Measurements from ENCODE around the gene SEMA4D.
A peak's percentile ranks its signal among the peaks of the same experiment; 100 is the strongest.

SEMA4D gene

DNA sequence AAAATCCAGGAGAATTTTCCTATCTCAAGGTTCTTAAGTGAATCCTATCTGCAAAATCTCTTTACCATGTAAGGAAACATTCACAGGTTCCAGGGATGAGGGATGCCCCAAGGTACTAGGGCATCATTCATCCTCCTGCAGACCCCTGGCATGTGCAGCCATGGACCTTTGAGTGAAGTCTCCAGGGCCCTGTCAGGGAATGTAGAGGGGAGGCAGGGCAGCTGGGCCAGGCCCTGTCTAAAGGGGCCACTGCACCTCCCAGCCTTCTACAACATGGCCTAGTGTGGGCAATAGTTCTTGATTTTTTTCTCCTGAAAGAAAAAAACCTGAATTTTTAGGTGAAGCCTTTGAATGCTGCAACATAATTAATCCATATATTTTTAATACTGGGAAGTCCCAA, 63.3 kb downstream of the SEMA4D start:
- no peak overlapping the region for H3K4me3 ChIP-seq (ENCODE audit: insufficient read length, low read depth)
- H3K9ac ChIP-seq (ENCODE audit: insufficient read length, low read depth), result peak overlapping the region; percentile 62
- DNase-seq (ENCODE audit: low read depth, low spot score), result peak; percentile 27
- no peak for TF ChIP-seq YY1 (IDR thresholded peaks at IDR 0.05; ENCODE audit: insufficient read depth, insufficient read length)
- no peak for TF ChIP-seq ZNF274 (IDR thresholded peaks at IDR 0.05; ENCODE audit: low read depth, low read length)
- no peak for TF ChIP-seq SUZ12 (IDR thresholded peaks at IDR 0.05; ENCODE audit: extremely low read depth, insufficient read depth, insufficient read length)
- H3K4me1 ChIP-seq (ENCODE audit: insufficient read depth, insufficient read length), result peaks cover 39% of the 10 kb centered on the region
- H3K27me3 ChIP-seq (ENCODE audit: insufficient read depth, insufficient read length), result no peaks in the 10 kb centered on the region
- H3K9me3 ChIP-seq (ENCODE audit: insufficient read depth, low read length), result no peaks in the 10 kb centered on the region
- no peaks in the 10 kb centered on the region for H3K36me3 ChIP-seq (ENCODE audit: insufficient read depth, insufficient read length, low read length)

- no peaks in the 10 kb centered on the region for H3K9me3 ChIP-seq (ENCODE audit: insufficient read depth, low read length)
- H3K36me3 ChIP-seq (ENCODE audit: insufficient read depth, insufficient read length, low read length), result no peaks in the 10 kb centered on the region
- no peak for DNase-seq (ENCODE audit: low read depth, low spot score)
- no peaks in the 10 kb centered on the region for H3K27me3 ChIP-seq (ENCODE audit: insufficient read depth, insufficient read length)
- H3K9ac ChIP-seq (ENCODE audit: insufficient read length, low read depth), result peak overlapping the region; percentile 26
- TF ChIP-seq SUZ12 (IDR thresholded peaks at IDR 0.05; ENCODE audit: extremely low read depth, insufficient read depth, insufficient read length), result no peak
- no peak for TF ChIP-seq ZNF274 (IDR thresholded peaks at IDR 0.05; ENCODE audit: low read depth, low read length)
- no peak for TF ChIP-seq YY1 (IDR thresholded peaks at IDR 0.05; ENCODE audit: insufficient read depth, insufficient read length)
- H3K4me3 ChIP-seq (ENCODE audit: insufficient read length, low read depth), result no peak overlapping the region
- H3K4me1 ChIP-seq (ENCODE audit: insufficient read depth, insufficient read length), result peaks cover 39% of the 10 kb centered on the region
Observed at GRCh38 chr9:89433826-89434225, 64.1 kb downstream of the SEMA4D start.

DNA sequence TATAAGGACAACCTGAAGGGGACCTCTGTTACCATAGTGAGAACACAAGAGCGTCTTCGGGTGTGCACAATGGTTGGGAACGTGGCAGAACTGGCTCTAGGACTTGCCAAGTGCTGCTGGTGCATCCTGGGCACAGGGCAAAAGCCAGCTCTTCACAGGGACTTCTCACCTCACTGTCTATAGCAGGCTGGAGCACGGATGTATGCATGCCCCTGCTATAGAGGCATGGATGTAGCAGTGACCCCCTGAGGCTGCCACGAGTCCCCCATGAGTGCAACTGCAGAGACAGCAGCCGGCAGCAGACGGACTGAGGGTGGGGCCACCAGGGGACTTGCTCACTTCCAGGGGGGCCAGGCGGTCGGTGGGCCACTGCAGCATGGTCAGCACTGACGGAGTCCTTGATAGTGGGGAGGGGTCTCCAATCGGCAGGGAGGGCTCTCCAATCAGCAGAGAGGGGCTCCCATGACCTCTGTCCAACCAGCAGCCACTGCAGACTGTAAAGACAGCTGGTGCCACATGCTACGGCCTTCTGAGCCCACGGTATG, 64.9 kb downstream of the SEMA4D start:
- no peak for TF ChIP-seq ZNF274 (IDR thresholded peaks at IDR 0.05; ENCODE audit: low read depth, low read length)
- TF ChIP-seq SUZ12 (IDR thresholded peaks at IDR 0.05; ENCODE audit: extremely low read depth, insufficient read depth, insufficient read length), result no peak
- TF ChIP-seq YY1 (IDR thresholded peaks at IDR 0.05; ENCODE audit: insufficient read depth, insufficient read length), result no peak
- H3K9ac ChIP-seq (ENCODE audit: insufficient read length, low read depth), result no peak overlapping the region
- no peak for DNase-seq (ENCODE audit: low read depth, low spot score)
- H3K4me3 ChIP-seq (ENCODE audit: insufficient read length, low read depth), result no peak overlapping the region
- peaks cover 43% of the 10 kb centered on the region for H3K4me1 ChIP-seq (ENCODE audit: insufficient read depth, insufficient read length)
- no peaks in the 10 kb centered on the region for H3K36me3 ChIP-seq (ENCODE audit: insufficient read depth, insufficient read length, low read length)
- H3K27me3 ChIP-seq (ENCODE audit: insufficient read depth, insufficient read length), result no peaks in the 10 kb centered on the region
- no peaks in the 10 kb centered on the region for H3K9me3 ChIP-seq (ENCODE audit: insufficient read depth, low read length)

GRCh38 chr9:89431930-89432725, 65.8 kb downstream of the SEMA4D start:
- DNase-seq (ENCODE audit: low read depth, low spot score), result no peak
- Histone ChIP-seq H3K36me3 (ENCODE audit: insufficient read depth, insufficient read length, low read length) (no peaks in the 10 kb centered on the region), H3K4me3 (ENCODE audit: insufficient read length, low read depth) (no peak overlapping the region), H3K9me3 (ENCODE audit: insufficient read depth, low read length) (no peaks in the 10 kb centered on the region), H3K27me3 (ENCODE audit: insufficient read depth, insufficient read length) (no peaks in the 10 kb centered on the region), H3K4me1 (ENCODE audit: insufficient read depth, insufficient read length) (peaks cover 39% of the 10 kb centered on the region), H3K9ac (ENCODE audit: insufficient read length, low read depth) (no peak overlapping the region)
- TF ChIP-seq ZNF274 (IDR thresholded peaks at IDR 0.05; ENCODE audit: low read depth, low read length) (no peak), YY1 (IDR thresholded peaks at IDR 0.05; ENCODE audit: insufficient read depth, insufficient read length) (no peak), SUZ12 (IDR thresholded peaks at IDR 0.05; ENCODE audit: extremely low read depth, insufficient read depth, insufficient read length) (no peak)

GRCh38 chr9:89430995-89431394, 66.9 kb downstream of the SEMA4D start:
- TF ChIP-seq ZNF274 (IDR thresholded peaks at IDR 0.05; ENCODE audit: low read depth, low read length) (no peak), YY1 (IDR thresholded peaks at IDR 0.05; ENCODE audit: insufficient read depth, insufficient read length) (no peak), SUZ12 (IDR thresholded peaks at IDR 0.05; ENCODE audit: extremely low read depth, insufficient read depth, insufficient read length) (no peak)
- H3K36me3 ChIP-seq (ENCODE audit: insufficient read depth, insufficient read length, low read length), result no peaks in the 10 kb centered on the region

GRCh38 chr9:89428901-89429890, 68.7 kb downstream of the SEMA4D start:
- Histone ChIP-seq H3K9me3 (ENCODE audit: insufficient read depth, low read length) (peaks cover 4% of the 10 kb centered on the region), H3K36me3 (ENCODE audit: insufficient read depth, insufficient read length, low read length) (no peaks in the 10 kb centered on the region), H3K4me1 (ENCODE audit: insufficient read depth, insufficient read length) (peaks cover 23% of the 10 kb centered on the region), H3K4me3 (ENCODE audit: insufficient read length, low read depth) (no peak overlapping the region), H3K27me3 (ENCODE audit: insufficient read depth, insufficient read length) (no peaks in the 10 kb centered on the region), H3K9ac (ENCODE audit: insufficient read length, low read depth) (no peak overlapping the region)
- peak; percentile 33 for DNase-seq (ENCODE audit: low read depth, low spot score)
- TF ChIP-seq YY1 (IDR thresholded peaks at IDR 0.05; ENCODE audit: insufficient read depth, insufficient read length), result no peak
- TF ChIP-seq ZNF274 (IDR thresholded peaks at IDR 0.05; ENCODE audit: low read depth, low read length), result no peak
- no peak for TF ChIP-seq SUZ12 (IDR thresholded peaks at IDR 0.05; ENCODE audit: extremely low read depth, insufficient read depth, insufficient read length)

More at GRCh38 chr9:89430995-89431394, 66.9 kb downstream of the SEMA4D start:
- Histone ChIP-seq H3K4me3 (ENCODE audit: insufficient read length, low read depth) (no peak overlapping the region), H3K4me1 (ENCODE audit: insufficient read depth, insufficient read length) (peaks cover 29% of the 10 kb centered on the region), H3K9ac (ENCODE audit: insufficient read length, low read depth) (no peak overlapping the region), H3K9me3 (ENCODE audit: insufficient read depth, low read length) (no peaks in the 10 kb centered on the region), H3K27me3 (ENCODE audit: insufficient read depth, insufficient read length) (no peaks in the 10 kb centered on the region)
- no peak for DNase-seq (ENCODE audit: low read depth, low spot score)

Data from NT2/D1 (cell line).